ENCODE measurements around the gene MYD88. TPM values are rescaled to one million over a fixed set of nuclear protein-coding genes. Genes with fewer than 3 reads are reported as not detected.

MYD88 gene
- polyA plus RNA-seq, 2 of the 4 experiments (the other 2 are of a cell fraction), result 16.8 to 22.3 TPM

DNA sequence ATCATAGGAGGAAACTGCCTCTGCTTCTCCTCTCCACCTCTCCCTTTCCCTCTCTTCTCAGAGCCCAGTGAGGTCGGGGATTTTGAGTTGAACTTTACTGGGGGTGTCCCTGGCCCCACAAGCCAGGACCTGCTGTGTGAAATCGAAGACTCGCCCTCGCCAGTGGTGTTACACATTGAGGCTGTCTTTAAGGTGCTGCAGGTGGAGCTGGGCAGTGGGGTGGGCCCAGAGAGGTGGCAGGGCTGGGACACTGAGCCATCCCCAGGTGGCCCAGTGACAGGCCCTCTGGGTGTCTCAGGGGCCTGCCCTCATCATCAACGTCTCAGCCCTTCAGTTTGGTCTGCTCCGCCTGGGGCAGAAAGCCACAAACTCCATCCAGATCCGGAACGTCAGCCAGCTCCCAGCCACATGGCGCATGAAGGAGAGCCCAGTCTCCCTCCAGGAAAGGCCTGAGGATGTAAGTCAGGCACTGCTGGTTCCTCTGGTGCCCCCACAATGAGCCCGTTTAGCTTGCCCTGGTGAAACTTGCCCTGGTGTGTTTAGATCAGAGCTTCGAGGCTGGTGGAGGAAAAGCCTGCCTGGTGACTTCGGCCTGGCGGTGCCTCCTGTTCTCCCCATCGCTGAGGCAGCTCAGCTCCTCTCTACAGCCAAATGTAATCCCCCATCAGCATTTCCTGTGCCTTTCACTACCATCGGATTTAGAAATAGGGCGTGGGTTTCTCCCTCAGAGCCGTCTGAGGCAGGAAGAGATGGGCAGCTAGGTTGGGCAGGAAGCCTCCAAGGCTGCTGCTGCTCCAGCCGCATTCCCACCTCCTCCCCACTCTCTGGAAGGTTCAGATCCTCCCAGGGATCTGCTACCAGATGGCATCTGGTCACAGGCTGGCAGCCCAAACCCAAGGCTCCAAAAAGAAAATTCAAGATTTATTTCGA is 40.8 kb upstream of the MYD88 start (continued):
- TF ChIP-seq, protein P1, sequence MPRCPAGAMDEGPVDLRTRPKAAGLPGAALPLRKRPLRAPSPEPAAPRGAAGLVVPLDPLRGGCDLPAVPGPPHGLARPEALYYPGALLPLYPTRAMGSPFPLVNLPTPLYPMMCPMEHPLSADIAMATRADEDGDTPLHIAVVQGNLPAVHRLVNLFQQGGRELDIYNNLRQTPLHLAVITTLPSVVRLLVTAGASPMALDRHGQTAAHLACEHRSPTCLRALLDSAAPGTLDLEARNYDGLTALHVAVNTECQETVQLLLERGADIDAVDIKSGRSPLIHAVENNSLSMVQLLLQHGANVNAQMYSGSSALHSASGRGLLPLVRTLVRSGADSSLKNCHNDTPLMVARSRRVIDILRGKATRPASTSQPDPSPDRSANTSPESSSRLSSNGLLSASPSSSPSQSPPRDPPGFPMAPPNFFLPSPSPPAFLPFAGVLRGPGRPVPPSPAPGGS (IDR thresholded peaks at IDR 0.05), result no peak
- TF ChIP-seq CTCF (IDR thresholded peaks at IDR 0.05), result no peak
- TF ChIP-seq RAD21 (conservative IDR thresholded peaks at IDR 0.05 in 1 of 2, IDR thresholded peaks at IDR 0.05 in 1 of 2), result no peak
- TF ChIP-seq CHD4 (IDR thresholded peaks at IDR 0.05; ENCODE audit: borderline replicate concordance), result no peak

DNA sequence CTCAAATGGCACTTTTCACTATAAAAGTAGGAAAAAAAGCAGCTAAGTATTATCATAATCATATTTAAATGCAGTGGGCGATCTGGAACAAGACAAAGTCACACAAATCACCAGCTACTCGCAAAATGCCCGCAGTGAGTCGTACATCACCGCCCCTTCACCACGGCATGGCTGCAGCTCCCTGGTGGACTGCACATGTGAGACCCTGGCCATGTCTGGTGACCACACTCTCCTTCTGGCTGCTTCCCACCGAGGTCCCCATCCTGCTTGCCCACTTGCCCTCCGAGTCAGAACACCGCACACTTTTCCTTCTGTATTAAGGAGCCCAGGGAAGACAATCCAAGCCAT is 40.1 kb upstream of the MYD88 start:
- FAIRE-seq (no peak), DNase-seq (ENCODE audit: low read depth in 1 of 2, low spot score in 1 of 2) (no peak), ATAC-seq (no peak)
- WGBS (ENCODE audit: missing lambda C conversion rate), result 77% methylated on average over 9 of the region's 9 CpGs
- H3K4me2 ChIP-seq, result no peak overlapping the region
- TF ChIP-seq CTCF (IDR thresholded peaks at IDR 0.05), result no peak
- H3K27ac ChIP-seq, result no peak overlapping the region
- no peak overlapping the region for H3K4me3 ChIP-seq
- H3K9me3 ChIP-seq, result no peaks in the 10 kb centered on the region
- ChIA-PET CTCF (interaction anchor here (1.4 kb wide), 1 partner anchor 9 kb away, joined by 4 read pairs; no protein-coding TSS in a partner anchor), POLR2A (no interaction called here)
- no peaks in the 10 kb centered on the region for H3K4me1 ChIP-seq

GRCh38 chr3:38099518-38099917 is 38.9 kb upstream of the MYD88 start:
- H3K27ac ChIP-seq, result no peak overlapping the region
- no peaks in the 10 kb centered on the region for H3K9me3 ChIP-seq
- FAIRE-seq, result no peak
- WGBS (ENCODE audit: missing lambda C conversion rate), result 21% methylated on average over 4 of the region's 5 CpGs
- TF ChIP-seq RCOR1 (IDR thresholded peaks at IDR 0.05; ENCODE audit: low read depth, low read length) (no peak), CBX2 (IDR thresholded peaks at IDR 0.05; ENCODE audit: borderline replicate concordance, low read depth) (no peak), BHLHE40 (IDR thresholded peaks at IDR 0.05; ENCODE audit: low read depth, low read length) (no peak), ZC3H11A (IDR thresholded peaks at IDR 0.05) (no peak), EHF (CRISPR knock-in tag; IDR thresholded peaks at IDR 0.05) (no peak)
- POLR2A ChIA-PET, result no interaction called here
- no peak overlapping the region for H3K4me3 ChIP-seq
- no peak overlapping the region for H3K4me2 ChIP-seq
- no peaks in the 10 kb centered on the region for H3K4me1 ChIP-seq
- no peak for ATAC-seq
- CTCF ChIA-PET, result no interaction called here
- no peak for DNase-seq (ENCODE audit: low read depth in 1 of 2, low spot score in 1 of 2)

DNA sequence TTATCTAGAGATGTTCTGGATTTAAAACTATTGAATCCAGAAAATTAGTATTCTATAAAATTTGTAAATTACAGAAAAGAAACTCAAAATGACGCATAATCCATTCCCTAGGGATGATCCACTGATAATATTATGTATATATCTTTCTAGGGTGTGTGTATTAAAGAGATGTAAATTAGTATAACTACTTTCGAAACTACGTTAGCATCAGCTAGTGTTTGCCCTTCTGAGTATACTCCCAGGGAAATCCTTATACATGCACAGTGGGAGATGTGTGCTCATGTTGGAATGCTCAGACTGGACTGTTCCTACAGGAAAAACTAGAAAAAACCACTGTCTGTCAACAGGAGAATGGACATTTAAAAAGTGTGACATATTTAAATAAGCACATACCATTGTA is 38.0 kb upstream of the MYD88 start:
- Histone ChIP-seq H3K27ac (no peak overlapping the region), H3K4me2 (no peak overlapping the region), H3K4me3 (no peak overlapping the region), H3K9me3 (peaks cover 6% of the 10 kb centered on the region), H3K4me1 (no peaks in the 10 kb centered on the region)
- CTCF ChIA-PET, result interaction anchor here (1.0 kb wide), 1 partner anchor 19 kb away, joined by 3 read pairs; no protein-coding TSS in a partner anchor
- ATAC-seq (no peak), DNase-seq (ENCODE audit: low read depth in 1 of 2, low spot score in 1 of 2) (no peak), FAIRE-seq (no peak)
- POLR2A ChIA-PET, result no interaction called here
- TF ChIP-seq HEYL (CRISPR knock-in tag; IDR thresholded peaks at IDR 0.05), result no peak
- no peak for TF ChIP-seq ZSCAN20 (CRISPR knock-in tag; IDR thresholded peaks at IDR 0.05)
- TF ChIP-seq, protein P2, sequence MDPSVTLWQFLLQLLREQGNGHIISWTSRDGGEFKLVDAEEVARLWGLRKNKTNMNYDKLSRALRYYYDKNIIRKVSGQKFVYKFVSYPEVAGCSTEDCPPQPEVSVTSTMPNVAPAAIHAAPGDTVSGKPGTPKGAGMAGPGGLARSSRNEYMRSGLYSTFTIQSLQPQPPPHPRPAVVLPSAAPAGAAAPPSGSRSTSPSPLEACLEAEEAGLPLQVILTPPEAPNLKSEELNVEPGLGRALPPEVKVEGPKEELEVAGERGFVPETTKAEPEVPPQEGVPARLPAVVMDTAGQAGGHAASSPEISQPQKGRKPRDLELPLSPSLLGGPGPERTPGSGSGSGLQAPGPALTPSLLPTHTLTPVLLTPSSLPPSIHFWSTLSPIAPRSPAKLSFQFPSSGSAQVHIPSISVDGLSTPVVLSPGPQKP (IDR thresholded peaks at IDR 0.05; ENCODE audit: low read depth, low read length), result no peak
- TF ChIP-seq CEBPB (IDR thresholded peaks at IDR 0.05), result no peak
- TF ChIP-seq MAFK (IDR thresholded peaks at IDR 0.05; ENCODE audit: partially characterized antibody), result no peak
- no peak for TF ChIP-seq NR3C1 (IDR thresholded peaks at IDR 0.05)
- TF ChIP-seq TP53 (CRISPR knock-in tag; IDR thresholded peaks at IDR 0.05), result no peak
- TF ChIP-seq, protein P3, sequence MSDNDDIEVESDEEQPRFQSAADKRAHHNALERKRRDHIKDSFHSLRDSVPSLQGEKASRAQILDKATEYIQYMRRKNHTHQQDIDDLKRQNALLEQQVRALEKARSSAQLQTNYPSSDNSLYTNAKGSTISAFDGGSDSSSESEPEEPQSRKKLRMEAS (IDR thresholded peaks at IDR 0.05), result no peak
- TF ChIP-seq EHF (CRISPR knock-in tag; IDR thresholded peaks at IDR 0.05), result no peak
- no peak for TF ChIP-seq HDAC2 (IDR thresholded peaks at IDR 0.05)
- TF ChIP-seq MYC (IDR thresholded peaks at IDR 0.05; ENCODE audit: borderline replicate concordance, low read length), result no peak
- TF ChIP-seq CTCF (IDR thresholded peaks at IDR 0.05), result no peak
- TF ChIP-seq ESRRA (IDR thresholded peaks at IDR 0.05; ENCODE audit: borderline replicate concordance, low read length), result no peak
- 72% methylated on average over 3 of the region's 3 CpGs for WGBS (ENCODE audit: missing lambda C conversion rate)
